Fibroblast of mammary gland (primary cell): ENCODE measurements around the gene ITK.

ENCODE experiments used
- DNase-seq: peaks from one replicate; pipeline ENCODE4 v3.0.0-alpha.2; 2010; ENCODE audit warnings: low read depth
- H3K4me3 ChIP-seq: 2 replicates; pipeline ENCODE4 v1.5.1; 2011; ENCODE audit warnings: low read depth, mild to moderate bottlenecking, low read length, moderate library complexity; ENCODE audit not compliant: control insufficient read depth
- TF ChIP-seq, protein P1 (sequence below): conservative IDR thresholded peaks from 2 replicates; pipeline ENCODE4 v1.5.1; 2011; ENCODE audit warnings: low read depth, low read length, inconsistent platforms; ENCODE audit not compliant: control insufficient read depth, insufficient read depth

ITK gene

GRCh38 chr5:157148734-157149615 lies 31.7 kb upstream of the ITK start:
- TF ChIP-seq, protein P1, sequence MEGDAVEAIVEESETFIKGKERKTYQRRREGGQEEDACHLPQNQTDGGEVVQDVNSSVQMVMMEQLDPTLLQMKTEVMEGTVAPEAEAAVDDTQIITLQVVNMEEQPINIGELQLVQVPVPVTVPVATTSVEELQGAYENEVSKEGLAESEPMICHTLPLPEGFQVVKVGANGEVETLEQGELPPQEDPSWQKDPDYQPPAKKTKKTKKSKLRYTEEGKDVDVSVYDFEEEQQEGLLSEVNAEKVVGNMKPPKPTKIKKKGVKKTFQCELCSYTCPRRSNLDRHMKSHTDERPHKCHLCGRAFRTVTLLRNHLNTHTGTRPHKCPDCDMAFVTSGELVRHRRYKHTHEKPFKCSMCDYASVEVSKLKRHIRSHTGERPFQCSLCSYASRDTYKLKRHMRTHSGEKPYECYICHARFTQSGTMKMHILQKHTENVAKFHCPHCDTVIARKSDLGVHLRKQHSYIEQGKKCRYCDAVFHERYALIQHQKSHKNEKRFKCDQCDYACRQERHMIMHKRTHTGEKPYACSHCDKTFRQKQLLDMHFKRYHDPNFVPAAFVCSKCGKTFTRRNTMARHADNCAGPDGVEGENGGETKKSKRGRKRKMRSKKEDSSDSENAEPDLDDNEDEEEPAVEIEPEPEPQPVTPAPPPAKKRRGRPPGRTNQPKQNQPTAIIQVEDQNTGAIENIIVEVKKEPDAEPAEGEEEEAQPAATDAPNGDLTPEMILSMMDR = peak; percentile 92
- no peak overlapping the region for H3K4me3 ChIP-seq
- peak; percentile 69 for DNase-seq

DNA sequence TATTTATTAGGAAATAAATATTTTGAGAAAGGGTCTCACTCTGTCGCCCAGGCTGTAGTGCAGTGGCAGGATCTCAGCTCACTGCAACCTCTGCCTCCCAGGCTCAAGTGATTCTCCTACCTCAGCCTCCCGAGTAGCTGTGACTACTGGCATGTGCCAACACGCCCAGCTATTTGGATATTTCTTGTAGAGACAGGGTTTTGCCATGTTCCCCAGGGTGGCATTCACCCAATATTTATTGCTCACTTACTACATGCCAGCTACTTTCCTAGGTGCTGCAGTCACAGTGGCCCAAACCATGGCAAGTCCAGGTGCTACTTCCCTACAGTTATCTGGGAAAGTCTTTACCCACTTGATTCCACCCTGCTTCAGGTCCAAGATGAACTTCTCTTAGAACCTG lies 29.6 kb upstream of the ITK start:
- TF ChIP-seq, protein P1 = no peak
- DNase-seq = no peak
- no peak overlapping the region for H3K4me3 ChIP-seq

DNA sequence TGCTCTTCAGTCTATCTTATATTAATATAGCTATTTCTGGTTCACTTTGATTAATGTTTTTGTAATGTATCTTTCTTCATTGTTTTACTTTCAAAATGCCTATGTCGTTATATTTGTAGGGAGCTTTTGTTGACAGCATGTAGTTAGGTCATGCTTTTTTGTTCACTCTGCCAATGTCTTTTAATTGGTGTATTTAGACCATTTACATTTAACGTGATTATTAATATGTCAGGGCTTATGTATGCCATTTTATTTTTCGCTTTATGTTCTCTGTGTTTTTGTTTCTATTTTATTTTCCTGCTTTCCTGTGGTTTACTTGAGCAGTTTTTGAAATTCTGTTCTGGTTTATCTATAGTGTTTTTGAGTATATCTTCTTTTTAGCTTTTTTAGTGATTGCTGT lies 25.3 kb upstream of the ITK start:
- no peak overlapping the region for H3K4me3 ChIP-seq

GRCh38 chr5:157157293-157157891 lies 23.2 kb upstream of the ITK start:
- TF ChIP-seq, protein P1 = no peak

More for the DNA sequence above, 25.3 kb upstream of the ITK start:
- TF ChIP-seq, protein P1 = no peak
- no peak for DNase-seq

GRCh38 chr5:157159209-157159751 lies 21.4 kb upstream of the ITK start:
- no peak for DNase-seq
- no peak overlapping the region for H3K4me3 ChIP-seq
- TF ChIP-seq, protein P1 = no peak

More at GRCh38 chr5:157157293-157157891, 23.2 kb upstream of the ITK start:
- no peak for DNase-seq
- no peak overlapping the region for H3K4me3 ChIP-seq

GRCh38 chr5:157160001-157160400 lies 20.6 kb upstream of the ITK start:
- TF ChIP-seq, protein P1 = no peak
- no peak overlapping the region for H3K4me3 ChIP-seq
- no peak for DNase-seq
